HCT116 (cell line): ENCODE measurements around the gene ZNF319.

Experiments
- ATF3 ChIP-seq: IDR thresholded peaks from 2 replicates; pipeline ENCODE4 v1.6.1; 2012
- CEBPB ChIP-seq: IDR thresholded peaks from 2 replicates; pipeline ENCODE4 v1.6.1; 2012; ENCODE audit warnings: low read depth
- CTCF ChIP-seq, 3 experiments: fragments of 200-600 bp in 1 of 3; sonication (generic) in 1 of 3; IDR thresholded peaks in 2 of 3; conservative IDR thresholded peaks in 1 of 3; 2 replicates each; pipeline ENCODE4 v1.5.1; 2012 to 2017; ENCODE audit warnings: low read depth in 2 of 3, low read length in 2 of 3, antibody characterized with exemption in 1 of 3, borderline replicate concordance in 1 of 3, control low read depth in 1 of 3, mild to moderate bottlenecking in 1 of 3, mixed read lengths in 1 of 3, mixed run types in 1 of 3, moderate library complexity in 1 of 3; ENCODE audit not compliant: insufficient read depth in 1 of 3
- POLR2A ChIP-seq: IDR thresholded peaks from 2 replicates; pipeline ENCODE4 v1.7.0; 2011; ENCODE audit warnings: borderline replicate concordance; ENCODE audit not compliant: insufficient read depth, insufficient read length; ENCODE audit errors: extremely low read depth
- RAD21 ChIP-seq: IDR thresholded peaks from 2 replicates; pipeline ENCODE4 v1.6.1; 2012; ENCODE audit warnings: low read depth, mild to moderate bottlenecking
- REST ChIP-seq: IDR thresholded peaks from 2 replicates; pipeline ENCODE4 v1.6.1; 2012; ENCODE audit warnings: low read depth
- SIN3A ChIP-seq: IDR thresholded peaks from 2 replicates; pipeline ENCODE4 v1.6.1; 2012; ENCODE audit warnings: low read depth
- SP1 ChIP-seq: IDR thresholded peaks from 2 replicates; pipeline ENCODE4 v1.6.1; 2012; ENCODE audit warnings: low read depth
- YY1 ChIP-seq: IDR thresholded peaks from 2 replicates; pipeline ENCODE4 v1.6.1; 2011; ENCODE audit warnings: low read length, low read depth, moderate library complexity, mild to moderate bottlenecking; ENCODE audit not compliant: insufficient replicate concordance; ENCODE audit errors: extremely low read depth

- TF ChIP-seq CEBPB (no peak), CTCF (IDR thresholded peaks at IDR 0.05 in 2 of 3, conservative IDR thresholded peaks at IDR 0.05 in 1 of 3; ENCODE audit: borderline replicate concordance in 1 of 3, insufficient read depth in 1 of 3, low read depth in 2 of 3, low read length in 2 of 3) (no peak), YY1 (no peak), RAD21 (no peak), POLR2A (no peak), ATF3 (no peak), SP1 (no peak), SIN3A (no peak), REST (no peak)
Observed at GRCh38 chr16:58041628-58041955, 41.1 kb upstream of the ZNF319 start.
